Stomach (tissue), 9 donors: ENCODE measurements around the gene RPN1. TPM values are rescaled to one million over a fixed set of nuclear protein-coding genes. Genes with fewer than 3 reads are reported as not detected.

Source experiments
- DNase-seq, 2 donors: peaks; one replicate each; pipeline versions ENCODE4 v3.0.0 to v3.0.0-alpha.2; 2013 to 2019
- H3K27ac ChIP-seq, 5 donors: fragments of 200-600 bp in 4 of 5; sonication (generic) in 4 of 5; one replicate each; pipeline ENCODE4 v1.5.1; 2013 to 2019; ENCODE audit warnings: mild to moderate bottlenecking in 1 of 5, moderate library complexity in 1 of 5
- H3K27me3 ChIP-seq, 3 donors: fragments of 200-600 bp; sonication (generic); one replicate each; pipeline ENCODE4 v1.5.1; 2017 to 2019; ENCODE audit warnings: mixed run types in 1 of 3
- H3K36me3 ChIP-seq, 4 donors: fragments of 200-600 bp; sonication (generic); 1 replicate in 3 of 4; 2 replicates in 1 of 4; pipeline ENCODE4 v1.5.1; 2016 to 2019
- H3K4me1 ChIP-seq, 4 donors: fragments of 200-600 bp; sonication (generic); one replicate each; pipeline ENCODE4 v1.5.1; 2016 to 2019
- H3K4me3 ChIP-seq, 4 donors: fragments of 200-600 bp; sonication (generic) in 3 of 4; one replicate each; pipeline ENCODE4 v1.5.1; 2016 to 2019; ENCODE audit warnings: mild to moderate bottlenecking in 1 of 4
- H3K9me3 ChIP-seq, 4 donors: fragments of 200-600 bp; sonication (generic); one replicate each; pipeline ENCODE4 v1.5.1; 2016 to 2019
- CTCF ChIP-seq, 7 experiments: fragments of 450-650 bp in 4 of 7; fragments of 200-600 bp in 3 of 7; sonication (generic) in 3 of 7; IDR thresholded peaks; one replicate each; pipeline ENCODE4 v1.5.1; 2016 to 2019; ENCODE audit warnings: antibody characterized with exemption in 7 of 7, control low read depth in 2 of 7, mild to moderate bottlenecking in 1 of 7
- WGBS, 5 donors: extraction: QIAGEN DNeasy Blood & Tissue Kit in 3 of 5; methylation state at CpG; one replicate each; pipeline versions ENCODE4 v1.1.5 to v1.1.7; 2013 to 2018; 5-methylcytosine and 5-hydroxymethylcytosine counted together
- intact Hi-C: fragments of 100-400 bp; cut with DNase I; formaldehyde crosslinking; loops from one replicate; pipeline ENCODE4 v1.15.1; 2023; ENCODE audit warnings: low total_unique reads
- polyA plus RNA-seq, 3 donors: library from polyadenylated mRNA; stranded (reverse); fragments of 200-250 nt; gene quantifications; one replicate each; pipeline ENCODE4 v1.2.3, GENCODE V29; 2013
- total RNA-seq, 5 donors: library from RNA; depleted of rRNA; stranded (reverse); fragments of >200 nt; gene quantifications; one replicate each; pipeline versions ENCODE4 v1.1.0 to v1.2.3, GENCODE V29; 2014 to 2016
- donor health status: healthy with polysubstance abuse.
- donor health status: Bipolar disorder and iron deficiency.
- donor health status: healthy.

The RPN1 gene
- total and polyA plus RNA-seq, 8 donors = 39.9 to 328 (median 107) TPM

- no peaks in the 10 kb centered on the region for H3K9me3 ChIP-seq
- no peak for DNase-seq
- H3K27ac ChIP-seq = no peak overlapping the region
- peaks cover 0 to 11% (median 0%) of the 10 kb centered on the region in 4 donors for H3K4me1 ChIP-seq
- no peaks in the 10 kb centered on the region for H3K36me3 ChIP-seq
- intact Hi-C loops = no loop called here
- H3K27me3 ChIP-seq = peaks cover 0 to 86% (median 24%) of the 10 kb centered on the region in 3 donors
- no peak overlapping the region for H3K4me3 ChIP-seq
- 82 to 90% (median 85%) methylated on average over 11 to 13 of the region's 13 CpGs for WGBS, 5 donors
- no peak for TF ChIP-seq CTCF (IDR thresholded peaks at IDR 0.05)
Observed at GRCh38 chr3:128572013-128572412, 78.6 kb downstream of the RPN1 start.

Other genes starting within 250 kb of the RPN1 start
- gene DNAJB8, start 183.9 kb downstream of the RPN1 start, total RNA-seq = not detected
- gene DNAJB8, start 183.9 kb downstream of the RPN1 start, polyA plus RNA-seq = not detected
- 1 to 10 TPM; 2.6 to 9.1 (median 5.3) TPM for gene GATA2, start 157.6 kb downstream of the RPN1 start, total RNA-seq
- gene GATA2, start 157.6 kb downstream of the RPN1 start, polyA plus RNA-seq = 1 to 10 TPM; 2.3 to 3.5 (median 3.3) TPM
- 100 to 1,000 TPM in 2 of 5 donors, 10 to 100 TPM in 3; 33.6 to 159 (median 85.8) TPM for gene RAB7A, start 75.4 kb upstream of the RPN1 start, total RNA-seq
- gene RAB7A, start 75.4 kb upstream of the RPN1 start, polyA plus RNA-seq = 100 to 1,000 TPM in 2 of 3 donors, 10 to 100 TPM in 1; 96.6 to 166 (median 134) TPM
- gene ACAD9, start 228.8 kb upstream of the RPN1 start, total RNA-seq = 100 to 1,000 TPM in 1 of 5 donors, 10 to 100 TPM in 4; 21.0 to 160 (median 38.7) TPM
- 10 to 100 TPM; 17.1 to 24.5 (median 20.9) TPM for gene ACAD9, start 228.8 kb upstream of the RPN1 start, polyA plus RNA-seq